IPS-11a (cell line): ENCODE data around the gene LRRC8D.

ENCODE experiments used
- H3K4me3 ChIP-seq: one replicate; pipeline ENCODE4 v1.5.1; 2013; ENCODE audit warnings: low read depth, low read length, control low read depth

LRRC8D gene

DNA sequence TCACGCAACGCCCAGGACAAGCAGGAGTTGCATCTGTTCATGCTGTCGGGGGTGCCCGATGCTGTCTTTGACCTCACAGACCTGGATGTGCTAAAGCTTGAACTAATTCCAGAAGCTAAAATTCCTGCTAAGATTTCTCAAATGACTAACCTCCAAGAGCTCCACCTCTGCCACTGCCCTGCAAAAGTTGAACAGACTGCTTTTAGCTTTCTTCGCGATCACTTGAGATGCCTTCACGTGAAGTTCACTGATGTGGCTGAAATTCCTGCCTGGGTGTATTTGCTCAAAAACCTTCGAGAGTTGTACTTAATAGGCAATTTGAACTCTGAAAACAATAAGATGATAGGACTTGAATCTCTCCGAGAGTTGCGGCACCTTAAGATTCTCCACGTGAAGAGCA lies 113.6 kb downstream of the LRRC8D start:
- H3K4me3 ChIP-seq = no peak overlapping the region

DNA sequence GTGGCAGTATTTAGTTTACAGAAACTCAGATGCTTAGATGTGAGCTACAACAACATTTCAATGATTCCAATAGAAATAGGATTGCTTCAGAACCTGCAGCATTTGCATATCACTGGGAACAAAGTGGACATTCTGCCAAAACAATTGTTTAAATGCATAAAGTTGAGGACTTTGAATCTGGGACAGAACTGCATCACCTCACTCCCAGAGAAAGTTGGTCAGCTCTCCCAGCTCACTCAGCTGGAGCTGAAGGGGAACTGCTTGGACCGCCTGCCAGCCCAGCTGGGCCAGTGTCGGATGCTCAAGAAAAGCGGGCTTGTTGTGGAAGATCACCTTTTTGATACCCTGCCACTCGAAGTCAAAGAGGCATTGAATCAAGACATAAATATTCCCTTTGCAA lies 114.4 kb downstream of the LRRC8D start:
- H3K4me3 ChIP-seq = no peak overlapping the region

DNA sequence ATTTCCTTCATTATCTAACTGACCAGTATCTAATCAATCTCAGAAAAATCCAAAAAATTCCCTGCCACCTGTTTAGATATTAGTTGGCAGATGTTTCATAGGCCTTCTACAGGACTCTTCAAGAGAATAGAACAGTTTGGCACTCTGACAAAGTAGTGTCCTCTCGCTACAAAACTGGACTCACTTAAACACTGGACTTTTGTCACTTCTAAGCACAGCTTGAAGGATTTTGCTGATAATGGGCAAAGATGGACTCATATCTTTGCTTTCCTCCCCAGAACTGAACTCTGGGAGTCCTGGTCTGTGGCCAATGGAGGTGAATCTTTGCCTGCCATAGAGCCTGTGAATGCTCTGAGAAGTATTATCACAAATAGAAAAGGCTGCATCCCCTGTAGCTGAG lies 115.9 kb downstream of the LRRC8D start:
- H3K4me3 ChIP-seq = no peak overlapping the region

GRCh38 chr1:89938171-89939055 lies 117.6 kb downstream of the LRRC8D start:
- no peak overlapping the region for H3K4me3 ChIP-seq

- no peak overlapping the region for H3K4me3 ChIP-seq
Observed at GRCh38 chr1:89939059-89939570, 118.3 kb downstream of the LRRC8D start.

- no peak overlapping the region for H3K4me3 ChIP-seq
Observed at GRCh38 chr1:89939693-89940438, 119.0 kb downstream of the LRRC8D start.

- no peak overlapping the region for H3K4me3 ChIP-seq
Observed at GRCh38 chr1:89941110-89941766, 120.4 kb downstream of the LRRC8D start.

GRCh38 chr1:89942014-89942413 lies 121.2 kb downstream of the LRRC8D start:
- H3K4me3 ChIP-seq = no peak overlapping the region

DNA sequence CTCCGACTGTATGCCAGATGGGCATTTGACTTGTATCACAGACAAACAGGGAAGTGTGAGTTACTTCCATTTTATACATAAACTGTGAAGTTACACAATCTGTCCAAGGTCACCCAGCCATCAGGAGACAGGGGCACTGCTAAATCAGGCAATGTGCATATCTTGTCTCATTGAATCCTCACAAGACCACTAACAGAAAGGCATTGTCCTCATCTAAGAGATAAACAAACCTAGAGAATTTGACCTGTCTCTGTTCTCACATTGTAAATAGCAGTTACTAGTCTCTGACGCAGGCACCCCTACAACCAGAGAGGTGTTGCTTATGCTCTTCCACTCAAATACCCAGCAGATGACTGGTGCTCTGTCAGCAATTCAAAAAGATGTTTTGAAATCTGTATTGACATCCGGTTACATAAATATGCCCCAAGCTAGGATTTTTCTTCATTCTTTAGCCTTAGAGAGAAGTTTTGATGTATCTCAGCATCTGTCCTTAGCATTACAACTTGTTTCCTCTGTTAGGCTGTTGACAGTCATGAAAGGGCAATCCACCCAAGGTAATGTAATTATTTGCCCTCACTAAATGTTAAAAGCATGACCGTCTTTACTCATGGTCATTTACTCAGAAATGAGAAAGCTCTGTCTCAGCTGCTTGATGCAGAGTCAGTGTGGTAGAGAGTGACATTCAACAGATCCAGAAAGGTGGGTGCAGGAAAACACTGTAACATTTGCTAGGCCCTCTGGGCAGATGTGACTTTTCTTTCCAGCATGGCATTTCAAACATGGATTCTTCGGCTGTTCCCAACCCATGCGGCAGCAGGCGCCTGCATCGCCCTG lies 122.2 kb downstream of the LRRC8D start:
- H3K4me3 ChIP-seq = no peak overlapping the region

GRCh38 chr1:89943846-89944781 lies 123.3 kb downstream of the LRRC8D start:
- H3K4me3 ChIP-seq = no peak overlapping the region

- no peak overlapping the region for H3K4me3 ChIP-seq
Observed at GRCh38 chr1:89945852-89946476, 125.1 kb downstream of the LRRC8D start.

DNA sequence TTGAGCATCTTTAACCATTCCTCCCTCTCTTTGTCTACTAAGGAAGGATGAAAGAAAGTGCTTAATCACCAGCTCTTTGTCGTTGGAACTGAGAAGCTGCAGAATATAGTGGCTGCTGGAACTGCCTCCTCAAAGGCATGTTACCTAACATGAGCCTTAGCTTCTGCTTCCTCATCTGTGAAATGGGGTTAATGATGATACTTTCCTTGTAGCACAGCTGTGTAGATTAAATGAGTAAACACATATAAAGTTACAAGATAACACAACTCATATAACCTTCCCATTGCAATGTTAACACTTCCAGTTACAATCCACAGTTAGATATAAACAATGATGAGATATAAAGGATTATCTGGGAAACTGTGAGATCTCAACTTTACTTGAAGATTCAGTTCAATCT lies 125.7 kb downstream of the LRRC8D start:
- H3K4me3 ChIP-seq = no peak overlapping the region

- no peak overlapping the region for H3K4me3 ChIP-seq
Observed at GRCh38 chr1:89948722-89949345, 128.0 kb downstream of the LRRC8D start.

DNA sequence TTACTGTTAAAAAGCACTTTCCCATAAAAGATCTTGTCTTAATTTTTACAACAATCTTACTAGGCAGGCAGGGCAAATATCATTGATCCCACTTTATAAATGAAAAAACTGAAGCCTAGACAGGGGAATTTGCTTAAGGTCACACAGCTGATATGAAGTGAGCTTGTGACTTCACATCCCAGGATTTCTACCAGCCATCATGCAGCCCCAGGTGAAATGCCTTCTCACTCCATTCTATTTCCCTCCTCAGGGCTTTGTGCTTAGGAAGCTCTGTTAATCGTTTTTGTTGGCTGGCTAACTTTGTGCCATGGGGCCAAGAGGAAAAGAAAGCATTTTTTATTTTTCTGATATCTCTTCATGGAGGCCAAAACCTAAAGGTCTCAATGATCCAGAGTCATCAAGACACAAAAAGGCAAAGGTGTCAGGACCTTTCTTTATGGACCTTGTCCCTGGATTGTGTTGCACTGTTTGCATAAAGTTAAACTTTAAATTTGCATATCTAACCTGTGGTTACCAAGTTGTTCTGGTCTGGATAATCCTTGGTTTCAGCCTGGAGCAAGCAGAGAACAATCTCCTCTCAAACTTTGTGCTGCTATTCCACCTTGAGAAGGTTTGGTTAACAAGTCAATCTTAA lies 129.3 kb downstream of the LRRC8D start:
- no peak overlapping the region for H3K4me3 ChIP-seq

GRCh38 chr1:89950703-89951102 lies 129.9 kb downstream of the LRRC8D start:
- H3K4me3 ChIP-seq = no peak overlapping the region

- H3K4me3 ChIP-seq = no peak overlapping the region
Observed at GRCh38 chr1:89951766-89952604, 131.2 kb downstream of the LRRC8D start.

GRCh38 chr1:89952605-89953130 lies 131.8 kb downstream of the LRRC8D start:
- H3K4me3 ChIP-seq = no peak overlapping the region
